NCI-H460 (cell line): Measurements from ENCODE around the gene SH3GL3. TPM values are rescaled to one million over a fixed set of nuclear protein-coding genes. Genes with fewer than 3 reads are reported as not detected.

ENCODE experiments used
- DNase-seq: peaks from one replicate; pipeline ENCODE4 v3.0.0-alpha.2; 2016; ENCODE audit warnings: low read depth; ENCODE audit errors: extremely low read depth
- total RNA-seq: library from RNA; depleted of rRNA; stranded (reverse); fragments of >200 nt; shearing (Covaris generic); gene quantifications from 2 replicates; pipeline ENCODE4 v1.2.3, GENCODE V29; 2014

The SH3GL3 gene
- total RNA-seq, 1 experiment from 2014 or later = 0.37 TPM

- DNase-seq = no peak
Measured at GRCh38 chr15:83499476-83499875, 52.3 kb downstream of the SH3GL3 start.

GRCh38 chr15:83503595-83504364, 56.6 kb downstream of the SH3GL3 start:
- no peak for DNase-seq

- DNase-seq = no peak
Measured at GRCh38 chr15:83504365-83504764, 57.2 kb downstream of the SH3GL3 start.

GRCh38 chr15:83510001-83510400, 62.9 kb downstream of the SH3GL3 start:
- DNase-seq = no peak

- no peak for DNase-seq
Measured at GRCh38 chr15:83512459-83512858, 65.3 kb downstream of the SH3GL3 start.

GRCh38 chr15:83514584-83514983, 67.4 kb downstream of the SH3GL3 start:
- no peak for DNase-seq

- DNase-seq = no peak
Measured at GRCh38 chr15:83515164-83515563, 68.0 kb downstream of the SH3GL3 start.

GRCh38 chr15:83516935-83517334, 69.8 kb downstream of the SH3GL3 start:
- no peak for DNase-seq

GRCh38 chr15:83526319-83526718, 79.2 kb downstream of the SH3GL3 start:
- DNase-seq = no peak

GRCh38 chr15:83533410-83533962, 86.3 kb downstream of the SH3GL3 start:
- no peak for DNase-seq

GRCh38 chr15:83537606-83538005, 90.5 kb downstream of the SH3GL3 start:
- DNase-seq = no peak

GRCh38 chr15:83538682-83539081, 91.5 kb downstream of the SH3GL3 start:
- DNase-seq = no peak

GRCh38 chr15:83545804-83546511, 98.8 kb downstream of the SH3GL3 start:
- no peak for DNase-seq

- DNase-seq = no peak
Measured at GRCh38 chr15:83546512-83546888, 99.4 kb downstream of the SH3GL3 start.

- no peak for DNase-seq
Measured at GRCh38 chr15:83547168-83547567, 100.0 kb downstream of the SH3GL3 start.

GRCh38 chr15:83549623-83550022, 102.5 kb downstream of the SH3GL3 start:
- no peak for DNase-seq

- DNase-seq = no peak
Measured at GRCh38 chr15:83554558-83554957, 107.4 kb downstream of the SH3GL3 start.

- no peak for DNase-seq
Measured at GRCh38 chr15:83555383-83555782, 108.2 kb downstream of the SH3GL3 start.

GRCh38 chr15:83556068-83556467, 108.9 kb downstream of the SH3GL3 start:
- DNase-seq = no peak

- DNase-seq = no peak
Measured at GRCh38 chr15:83556754-83557153, 109.6 kb downstream of the SH3GL3 start.

GRCh38 chr15:83558146-83558545, 111.0 kb downstream of the SH3GL3 start:
- no peak for DNase-seq
